Ureter (tissue), 1 donor: Measurements from ENCODE around the gene APEX1. TPM values are rescaled to one million over a fixed set of nuclear protein-coding genes. Genes with fewer than 3 reads are reported as not detected.
"Not testable (repeated sequence)": the region's sequence is repeated elsewhere in the genome, so short reads cannot be mapped to it uniquely, and the experiment has no call there.

Source experiments
- DNase-seq: peaks from one replicate; pipeline ENCODE4 v3.0.0-alpha.2; 2020; ENCODE audit warnings: low spot score
- total RNA-seq: library from RNA; stranded (reverse); gene quantifications from one replicate; pipeline ENCODE4 v1.2.4, GENCODE V29; 2023
- donor health status: DM: yes; HTN: yes; CAD: no.

Gene APEX1
- total RNA-seq, 1 donor from 2014 or later, result 169 TPM

DNA sequence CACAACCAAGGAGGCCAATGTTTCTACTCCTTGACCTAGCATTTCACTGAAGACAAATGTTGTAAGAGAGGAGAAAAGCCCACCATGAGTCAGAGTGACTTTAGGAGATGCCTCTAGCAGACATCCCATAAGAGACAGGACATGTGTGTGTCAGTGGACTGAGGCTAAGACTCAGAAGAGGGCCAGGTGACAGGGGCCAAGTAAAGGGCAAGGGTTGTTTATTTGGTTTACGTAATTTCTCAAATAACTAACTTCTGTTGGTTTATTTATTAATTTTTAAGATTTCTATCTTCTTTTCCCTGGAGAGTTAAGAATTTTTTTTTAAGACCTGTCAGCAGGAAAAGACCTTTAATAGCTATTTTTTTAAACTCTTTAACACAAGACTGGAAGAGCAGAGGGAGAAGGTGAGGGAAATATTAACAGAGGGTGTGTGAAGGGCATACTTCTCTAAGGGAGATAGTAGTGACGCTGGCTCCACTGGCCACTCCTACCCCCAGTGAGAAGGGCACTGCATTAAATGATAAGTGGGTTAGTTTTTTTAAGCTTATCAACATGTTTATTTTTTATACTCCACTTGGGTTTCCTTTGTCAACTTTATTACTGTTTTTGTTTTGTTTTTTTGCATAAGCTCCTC, 17.6 kb downstream of the APEX1 start:
- no peak for DNase-seq

DNA sequence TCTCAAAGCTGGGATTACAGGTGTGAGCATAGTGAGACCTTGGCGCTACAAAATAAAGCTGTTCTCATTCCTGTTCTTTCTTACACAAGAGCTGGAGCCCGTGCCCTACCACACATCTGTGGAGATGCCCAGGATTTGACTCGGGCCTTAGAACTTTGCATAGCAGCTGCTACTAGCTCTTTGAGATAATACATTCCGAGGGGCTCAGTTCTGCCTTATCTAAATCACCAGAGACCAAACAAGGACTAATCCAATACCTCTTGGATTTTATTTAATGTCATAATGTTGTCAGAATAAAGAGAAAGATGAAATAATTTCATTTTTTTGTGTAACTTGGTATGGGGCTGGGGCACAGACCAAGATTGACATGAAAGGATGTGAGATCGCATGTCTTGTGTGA, 21.8 kb downstream of the APEX1 start:
- DNase-seq, result no peak

DNA sequence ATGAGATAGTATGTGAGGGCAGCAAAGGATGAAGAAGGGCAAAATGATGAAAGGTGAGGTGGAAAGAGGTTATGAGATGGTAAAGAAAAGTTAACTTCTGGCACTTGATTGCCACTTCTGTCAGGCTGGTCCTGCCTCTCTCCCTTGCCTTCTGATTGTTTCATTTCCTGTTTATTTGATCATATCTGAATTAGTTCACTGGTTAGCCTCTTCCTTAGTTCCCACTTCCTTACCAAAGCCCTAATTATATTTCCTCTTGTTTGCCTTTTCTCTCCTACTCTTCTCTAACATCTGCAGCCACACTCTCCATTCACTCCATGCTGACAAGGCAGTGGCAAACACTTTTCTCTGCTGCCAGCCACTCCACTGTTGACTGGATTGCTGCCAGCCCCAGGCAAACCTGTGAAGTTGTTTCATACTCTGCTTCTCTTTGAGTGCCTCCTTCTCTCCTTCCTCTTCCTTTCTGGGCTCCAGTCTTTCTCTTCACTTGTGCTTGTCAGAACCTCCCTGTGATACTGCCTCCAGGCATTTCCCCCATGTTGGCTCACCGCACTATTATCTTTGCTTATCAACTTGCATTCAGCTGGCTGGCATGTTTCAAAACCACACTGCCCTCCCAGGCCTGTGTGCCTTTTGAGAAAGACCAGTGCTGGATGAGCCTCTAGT, 22.3 kb downstream of the APEX1 start:
- DNase-seq, result no peak

DNA sequence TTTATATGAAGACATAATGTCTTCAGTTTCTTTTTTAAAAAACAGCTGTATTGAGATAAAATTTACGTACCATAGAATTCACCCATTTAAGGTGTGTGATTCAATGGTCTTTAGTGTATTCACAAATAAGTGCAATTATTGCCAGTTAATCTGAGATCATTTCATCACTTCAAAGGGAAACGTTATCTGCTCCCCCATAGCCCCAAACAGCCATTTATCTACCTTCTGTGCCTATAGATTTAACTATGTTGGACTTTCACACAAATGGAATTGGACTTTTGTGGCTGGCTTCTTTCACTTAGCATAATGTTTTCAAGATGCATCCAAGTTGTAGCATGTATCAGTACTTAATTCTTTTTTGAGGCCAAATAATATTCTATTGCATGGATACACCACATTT, 23.9 kb downstream of the APEX1 start:
- no peak for DNase-seq

DNA sequence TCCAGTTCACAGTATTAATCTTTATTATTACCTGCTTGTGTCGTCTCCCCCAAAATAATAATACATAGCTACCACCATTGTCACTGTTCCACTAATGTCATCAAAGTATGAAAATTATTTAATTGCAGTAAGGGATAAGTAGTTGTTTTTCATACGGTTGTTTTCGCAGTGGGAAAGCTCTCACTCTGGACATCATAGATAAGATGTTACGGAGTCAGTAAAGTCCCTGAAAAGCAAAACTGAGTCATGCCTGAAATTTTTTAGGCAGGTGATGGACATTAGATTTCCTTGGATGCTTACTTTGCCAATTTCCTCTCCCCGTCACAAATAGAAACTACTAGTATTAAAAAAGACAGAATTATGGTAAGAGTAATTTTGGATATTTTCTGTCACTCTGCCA, 27.4 kb downstream of the APEX1 start:
- DNase-seq, result no peak

DNA sequence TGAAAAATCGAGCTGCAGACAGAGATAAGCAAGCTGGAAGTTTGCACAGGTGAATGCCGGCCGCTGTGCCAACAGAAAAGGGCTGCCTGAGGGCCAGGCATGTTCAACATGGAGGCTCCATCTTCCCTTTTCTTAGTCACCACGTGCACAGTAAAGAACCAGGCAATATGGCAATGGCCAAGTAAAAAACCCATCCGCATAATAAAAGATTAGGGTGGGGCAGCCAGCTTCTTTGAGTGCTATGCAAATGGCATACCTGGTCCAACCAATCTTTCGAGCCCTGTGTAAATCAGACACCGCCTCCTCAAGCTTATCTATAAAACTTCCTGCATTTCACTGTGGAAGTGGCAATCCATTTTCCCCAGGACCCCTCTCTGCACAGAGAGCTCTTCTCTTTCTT, 30.9 kb downstream of the APEX1 start:
- no peak for DNase-seq

DNA sequence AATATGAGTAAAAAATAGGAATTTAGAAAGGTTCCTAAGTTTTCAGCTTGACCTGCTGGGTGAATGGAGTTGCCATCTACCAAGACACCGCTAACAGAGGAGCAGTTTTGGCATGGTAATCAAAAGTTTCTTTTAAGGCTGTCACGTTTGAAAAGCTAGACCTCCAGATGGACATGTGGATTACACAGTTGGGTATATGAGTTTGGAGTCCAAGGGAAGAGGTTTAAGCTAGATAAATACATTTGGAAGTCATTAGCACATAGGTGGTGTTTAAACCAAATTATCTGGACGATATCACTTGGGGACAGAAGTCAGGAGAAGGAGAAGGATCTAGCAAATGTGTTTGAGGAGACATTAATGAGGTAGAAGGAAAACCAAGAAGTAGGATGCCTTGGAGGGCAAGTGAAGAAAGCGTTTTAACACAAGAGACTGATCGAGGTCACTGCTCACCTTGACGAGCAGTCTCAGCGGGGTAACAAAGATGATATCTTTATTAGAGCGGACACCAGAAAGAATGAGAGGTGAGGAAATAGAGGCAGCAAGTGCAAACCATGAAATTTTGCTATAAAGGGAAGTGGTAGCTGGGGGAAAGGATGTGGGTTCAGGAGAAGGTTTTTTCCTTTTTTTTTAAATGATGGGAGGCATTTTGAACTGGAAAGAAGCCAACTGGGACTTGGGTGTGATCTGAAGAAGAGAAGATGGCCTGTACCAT, 31.8 kb downstream of the APEX1 start:
- DNase-seq, result no peak

DNA sequence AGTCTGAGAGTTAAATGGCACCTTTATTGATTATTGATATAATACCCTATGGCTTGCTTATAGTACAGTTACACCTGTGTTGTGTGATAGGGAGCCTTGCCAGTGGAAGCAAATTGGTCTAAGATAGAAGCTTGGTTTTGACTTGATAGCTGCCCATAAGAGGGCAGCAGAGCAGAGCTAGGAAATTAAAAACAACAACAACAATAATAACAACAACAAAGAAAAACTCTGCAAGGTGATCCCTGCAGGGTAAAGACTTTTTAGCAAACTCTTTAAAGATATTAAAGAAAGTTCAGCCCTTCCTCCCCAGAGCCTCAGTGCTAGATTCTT, 32.3 kb downstream of the APEX1 start:
- DNase-seq, result no peak

DNA sequence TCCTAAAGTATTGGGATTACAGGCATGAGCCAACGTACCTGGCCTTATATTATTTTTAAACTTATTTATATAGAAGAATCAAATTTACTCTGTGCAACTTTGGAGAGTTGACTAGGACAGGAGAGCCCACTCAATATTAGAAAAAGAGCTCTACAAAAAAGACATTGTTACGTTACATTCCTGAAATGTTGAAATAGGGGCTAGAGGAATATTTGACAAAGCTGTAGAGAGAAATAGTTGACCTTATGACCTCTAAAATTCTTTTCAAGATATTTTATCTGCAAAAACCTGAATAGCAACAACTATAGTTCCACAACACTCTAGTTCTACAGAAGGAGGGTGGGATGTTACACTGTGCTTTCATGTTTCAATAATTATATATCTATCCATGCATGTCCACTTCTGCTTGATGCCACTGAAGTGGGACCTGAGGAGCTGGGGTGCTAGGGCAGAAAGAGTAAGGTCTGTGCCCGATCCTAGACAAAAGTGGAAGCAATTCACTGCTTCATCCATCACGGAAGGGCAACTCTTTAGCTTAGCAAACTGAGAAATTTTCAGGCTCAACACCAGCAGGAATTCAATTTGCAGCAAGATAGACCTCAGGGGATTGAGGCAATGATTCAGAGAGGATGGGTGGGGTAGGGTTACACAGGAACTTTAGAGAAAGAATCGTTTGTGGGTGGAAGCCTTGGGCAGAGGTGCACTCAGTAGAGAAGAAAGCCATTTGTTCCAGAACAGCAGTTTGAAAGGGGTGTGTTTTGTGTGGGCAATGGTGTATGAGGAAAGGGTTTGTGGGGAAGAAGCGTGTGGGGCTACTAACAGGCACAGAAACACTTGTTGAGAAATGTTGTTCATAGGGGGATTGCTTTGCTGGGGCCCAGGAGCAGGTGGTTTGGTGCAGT, 34.3 kb downstream of the APEX1 start:
- no peak for DNase-seq

DNA sequence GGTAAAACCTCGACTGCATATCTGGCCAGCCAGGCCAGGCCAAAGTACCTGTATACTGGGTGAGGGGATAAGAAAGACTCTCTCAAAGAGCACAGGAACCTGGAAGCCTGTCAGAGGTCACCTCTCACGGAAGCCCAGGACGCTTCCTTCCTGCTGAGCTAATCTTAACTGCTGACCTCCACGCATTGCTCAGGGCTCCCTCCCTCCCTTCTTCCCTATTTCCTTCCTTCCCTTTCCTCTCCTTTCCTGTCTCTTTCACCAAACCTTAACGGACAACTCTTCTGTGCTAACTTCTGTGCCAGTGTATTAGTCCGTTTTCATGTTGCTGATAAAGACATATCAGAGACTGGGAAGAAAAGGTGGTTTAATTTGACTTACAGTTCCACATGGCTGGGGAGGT, 35.5 kb downstream of the APEX1 start:
- no peak for DNase-seq

DNA sequence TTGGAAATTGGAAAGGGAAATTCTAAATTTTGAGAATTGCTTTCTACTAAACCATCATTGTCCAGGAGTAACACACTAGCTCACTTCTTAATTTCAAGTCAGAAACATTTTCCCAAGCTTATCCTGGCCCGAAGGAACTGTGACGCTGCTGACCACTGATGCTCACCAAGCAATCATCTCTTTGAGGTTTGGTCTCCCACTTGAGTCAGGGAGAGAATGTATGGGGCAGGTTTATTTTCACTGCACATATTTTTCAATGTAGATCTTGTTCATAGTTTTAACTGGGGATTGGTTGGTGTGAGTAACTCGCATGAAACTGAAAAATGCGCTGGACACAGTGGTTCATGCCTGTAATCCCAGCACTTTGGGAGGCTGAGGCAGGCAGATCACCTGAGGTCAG, 37.5 kb downstream of the APEX1 start:
- no peak for DNase-seq

DNA sequence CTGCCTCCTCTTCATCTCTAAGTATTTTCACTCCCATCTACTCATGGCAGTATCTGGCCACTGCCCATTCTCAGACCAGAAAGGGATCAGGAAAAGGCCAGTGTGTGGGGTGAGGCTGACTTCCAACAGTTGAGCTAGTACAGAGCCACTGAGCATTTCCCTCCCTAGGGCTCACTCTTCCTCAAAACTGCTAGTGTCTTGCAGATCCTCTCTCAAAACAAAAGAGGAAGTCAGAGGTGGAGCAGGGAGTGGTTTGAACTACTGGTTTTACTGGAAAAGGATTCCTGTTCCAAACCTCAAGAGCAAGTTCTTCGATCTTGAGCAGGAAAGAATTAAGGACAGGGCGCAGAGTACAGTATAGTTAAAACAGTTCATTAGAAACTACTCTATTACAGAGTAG, 38.6 kb downstream of the APEX1 start:
- no peak for DNase-seq

DNA sequence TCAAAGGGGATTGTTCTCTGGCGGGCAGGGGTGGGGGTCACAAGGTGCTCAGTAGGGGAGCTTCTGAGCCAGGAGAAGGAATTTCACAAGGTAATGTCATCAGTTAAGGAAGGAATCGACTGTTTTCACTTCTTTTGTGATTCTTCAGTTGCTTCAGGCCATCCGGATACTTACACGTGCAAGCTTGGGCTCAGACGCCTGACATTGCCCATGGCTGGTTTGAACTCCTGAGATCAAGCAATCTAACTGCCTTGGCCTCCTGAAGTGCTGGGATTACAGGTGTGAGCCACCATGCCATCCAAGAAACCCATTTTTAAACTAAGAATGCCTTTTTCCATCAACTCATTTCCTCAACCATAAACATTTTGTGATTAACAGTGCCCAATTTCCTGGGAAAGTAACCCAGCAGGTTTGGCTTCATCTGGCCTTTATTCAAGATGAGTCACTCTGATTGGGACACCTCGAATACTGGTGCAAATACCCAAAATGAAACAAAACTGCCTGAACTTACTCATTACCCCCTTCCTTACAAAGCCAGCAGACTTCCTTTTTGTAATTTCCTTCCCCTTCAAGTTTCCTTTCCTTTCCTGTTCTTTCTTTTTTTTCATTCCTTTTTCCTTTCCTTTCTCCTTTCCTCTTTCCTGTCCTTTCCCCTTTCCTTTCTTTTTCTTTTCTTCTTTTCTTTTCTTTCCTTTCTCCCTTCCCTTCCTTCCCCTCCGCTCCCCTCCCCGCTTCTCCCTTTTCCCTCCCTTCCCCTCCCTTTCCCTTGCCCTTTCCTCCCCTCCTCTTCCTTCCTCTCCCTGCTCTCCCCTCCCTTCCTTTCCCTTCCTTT, 40.1 kb downstream of the APEX1 start:
- no peak for DNase-seq

DNA sequence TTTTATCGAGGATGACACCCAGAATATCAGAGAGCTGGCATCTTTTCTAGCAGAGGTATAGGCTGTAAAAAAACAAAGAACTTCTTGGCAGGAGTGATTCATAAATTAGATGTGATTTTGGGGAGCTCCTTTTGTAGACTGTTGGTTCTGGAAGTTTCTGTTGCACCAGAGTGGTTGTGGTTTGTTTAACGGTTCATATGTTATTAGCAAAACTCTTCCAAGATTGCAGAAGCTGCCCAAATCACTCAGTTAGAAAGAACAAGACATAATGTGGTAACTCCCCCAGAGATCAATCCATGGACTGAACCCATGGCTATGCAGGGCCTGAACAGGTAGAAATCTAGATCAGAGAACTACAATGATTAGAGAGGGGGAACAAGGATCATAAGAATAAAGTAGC, 43.6 kb downstream of the APEX1 start:
- DNase-seq, result no peak

DNA sequence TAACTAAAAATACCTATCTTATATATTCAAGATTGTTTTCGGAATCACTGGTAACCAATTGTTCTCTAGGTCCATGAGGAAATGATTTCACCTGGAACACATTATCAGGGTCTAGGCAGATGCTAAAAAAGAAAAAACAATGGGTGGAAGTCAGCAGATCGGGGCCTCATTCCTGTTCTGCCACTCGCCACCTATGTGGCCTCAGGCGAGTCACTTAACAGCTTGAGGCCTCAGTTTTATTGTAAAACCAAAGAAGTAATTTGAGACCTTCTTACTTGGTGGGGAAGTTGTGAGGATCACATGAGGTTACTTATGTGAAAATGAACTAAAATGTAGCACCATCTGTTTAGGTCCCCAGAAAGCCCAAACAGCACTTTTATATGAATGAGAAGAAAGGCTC, 44.1 kb downstream of the APEX1 start:
- DNase-seq, result no peak

DNA sequence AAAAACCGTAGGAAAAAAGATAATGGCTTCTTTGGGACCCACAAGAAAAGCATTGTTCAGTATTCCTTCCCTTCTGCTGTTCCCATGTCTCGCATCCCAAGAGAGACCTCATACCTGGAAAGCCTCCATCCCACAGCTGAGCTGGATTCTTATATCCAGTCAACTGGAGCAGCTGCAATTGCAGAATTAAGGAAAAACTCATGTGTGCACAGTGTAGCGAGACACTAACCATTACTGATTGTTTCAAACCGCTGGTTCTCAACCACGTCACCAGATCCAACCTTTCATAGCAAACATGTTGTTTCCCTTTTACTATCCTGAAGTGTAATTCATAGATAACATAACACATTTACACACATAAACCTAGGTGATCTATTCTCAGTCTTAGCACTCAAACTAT, 44.9 kb downstream of the APEX1 start:
- no peak for DNase-seq

DNA sequence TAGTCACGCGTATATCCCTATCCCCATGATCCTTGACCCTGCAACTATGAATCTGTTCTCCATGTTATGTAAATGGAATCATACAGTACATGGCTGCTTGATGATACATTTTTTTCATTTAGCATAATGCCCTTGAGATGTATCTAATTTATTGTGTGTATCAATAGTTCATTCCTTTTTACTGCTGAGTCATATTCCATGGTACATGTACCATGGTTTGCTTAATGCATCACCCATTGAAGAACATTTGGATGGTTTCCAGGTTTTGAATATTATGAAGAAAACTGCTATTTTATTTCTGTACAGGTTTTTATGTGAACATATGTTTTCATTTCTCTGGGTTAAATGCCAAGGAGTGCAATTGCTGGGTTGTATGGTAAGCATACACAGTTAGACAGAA, 46.3 kb downstream of the APEX1 start:
- DNase-seq, result no peak

DNA sequence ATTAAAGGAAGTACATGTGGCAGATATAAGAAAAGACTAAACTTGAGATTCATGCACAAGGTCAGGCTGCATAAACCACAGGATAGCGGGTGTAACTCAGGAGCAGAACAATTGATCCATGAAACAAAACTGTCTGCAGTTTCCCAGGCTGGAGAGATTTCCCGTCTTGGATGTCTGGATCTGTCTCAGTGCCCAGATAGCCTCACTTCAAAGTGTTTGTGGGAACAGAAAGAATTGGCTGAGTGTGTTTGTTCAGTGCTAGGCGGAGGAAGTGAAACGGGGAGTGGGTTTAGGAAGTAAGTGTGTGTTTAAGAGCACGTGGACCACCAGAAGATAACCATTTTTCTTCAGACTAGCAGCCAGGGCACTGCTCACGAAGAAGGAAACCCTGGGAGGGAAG, 48.9 kb downstream of the APEX1 start:
- DNase-seq, result no peak

DNA sequence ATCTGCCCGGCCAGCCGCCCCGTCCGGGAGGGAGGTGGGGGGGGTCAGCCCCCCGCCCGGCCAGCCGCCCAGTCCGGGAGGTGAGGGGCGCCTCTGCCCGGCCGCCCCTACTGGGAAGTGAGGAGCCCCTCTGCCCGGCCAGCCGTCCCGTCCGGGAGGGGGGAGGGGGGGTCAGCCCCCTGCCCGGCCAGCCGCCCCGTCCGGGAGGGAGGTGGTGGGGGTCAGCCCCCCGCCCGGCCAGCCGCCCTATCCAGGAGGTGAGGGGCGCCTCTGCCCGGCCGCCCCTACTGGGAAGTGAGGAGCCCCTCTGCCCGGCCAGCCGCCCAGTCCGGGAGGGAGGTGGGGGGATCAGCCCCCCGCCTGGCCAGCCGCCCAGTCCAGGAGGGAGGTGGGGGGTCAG, 51.2 kb downstream of the APEX1 start:
- DNase-seq, result not testable (repeated sequence)

DNA sequence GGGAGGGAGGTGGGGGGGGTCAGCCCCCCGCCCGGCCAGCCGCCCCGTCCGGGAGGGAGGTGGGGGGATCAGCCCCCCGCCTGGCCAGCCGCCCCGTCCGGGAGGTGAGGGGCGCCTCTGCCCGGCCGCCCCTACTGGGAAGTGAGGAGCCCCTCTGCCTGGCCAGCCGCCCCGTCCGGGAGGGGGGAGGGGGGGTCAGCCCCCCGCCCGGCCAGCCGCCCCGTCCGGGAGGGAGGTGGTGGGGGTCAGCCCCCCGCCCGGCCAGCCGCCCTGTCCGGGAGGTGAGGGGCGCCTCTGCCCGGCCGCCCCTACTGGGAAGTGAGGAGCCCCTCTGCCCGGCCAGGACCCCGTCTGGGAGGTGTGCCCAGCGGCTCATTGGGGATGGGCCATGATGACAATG, 51.7 kb downstream of the APEX1 start:
- DNase-seq, result not testable (repeated sequence)
